SU-DHL-6 (cell line): ENCODE results near the gene TBL3.

Experiments used
- EZH2phosphoT487 ChIP-seq: fragments of 200-600 bp; sonication (generic), shearing (Covaris generic); conservative IDR thresholded peaks from 2 replicates; pipeline ENCODE4 v1.6.1; 2018; ENCODE audit warnings: mild to moderate bottlenecking, antibody characterized with exemption, low read length, moderate library complexity, mixed read lengths
- TF ChIP-seq, protein P1 (sequence below): fragments of 200-600 bp; sonication (generic); IDR thresholded peaks from one replicate; pipeline ENCODE4 v1.5.1; 2017; ENCODE audit warnings: antibody characterized with exemption, mild to moderate bottlenecking, low read length, moderate library complexity; ENCODE audit not compliant: insufficient read depth, poor library complexity, severe bottlenecking

DNA sequence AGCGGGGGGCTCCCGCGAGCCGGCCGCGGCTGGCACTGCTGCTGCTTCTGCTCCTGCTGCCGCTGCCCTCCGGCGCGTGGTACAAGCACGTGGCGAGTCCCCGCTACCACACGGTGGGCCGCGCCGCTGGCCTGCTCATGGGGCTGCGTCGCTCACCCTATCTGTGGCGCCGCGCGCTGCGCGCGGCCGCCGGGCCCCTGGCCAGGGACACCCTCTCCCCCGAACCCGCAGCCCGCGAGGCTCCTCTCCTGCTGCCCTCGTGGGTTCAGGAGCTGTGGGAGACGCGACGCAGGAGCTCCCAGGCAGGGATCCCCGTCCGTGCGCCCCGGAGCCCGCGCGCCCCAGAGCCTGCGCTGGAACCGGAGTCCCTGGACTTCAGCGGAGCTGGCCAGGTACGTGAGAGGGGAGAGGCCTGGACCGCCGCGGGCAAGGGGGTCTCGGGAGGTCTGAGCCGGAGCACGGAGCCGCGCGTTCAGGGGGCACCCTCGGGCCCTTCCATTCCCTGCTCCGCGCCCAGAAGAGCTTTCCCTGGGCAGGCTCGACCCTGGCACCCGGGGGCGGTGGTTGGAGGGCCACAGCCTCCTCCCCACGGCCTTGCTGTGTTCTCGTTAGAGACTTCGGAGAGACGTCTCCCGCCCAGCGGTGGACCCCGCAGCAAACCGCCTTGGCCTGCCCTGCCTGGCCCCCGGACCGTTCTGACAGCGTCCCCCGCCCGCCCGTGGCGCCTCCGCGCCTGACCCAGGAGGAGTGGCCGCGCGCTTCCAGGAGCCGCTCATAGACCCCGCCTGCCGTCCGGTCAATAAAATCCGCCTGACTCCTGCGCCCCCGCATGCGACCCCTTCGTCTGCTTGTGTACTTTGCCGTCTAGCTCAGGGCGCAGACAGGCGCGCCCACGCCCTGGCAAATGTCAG, 48.3 kb downstream of the TBL3 start:
- TF ChIP-seq, protein P1, sequence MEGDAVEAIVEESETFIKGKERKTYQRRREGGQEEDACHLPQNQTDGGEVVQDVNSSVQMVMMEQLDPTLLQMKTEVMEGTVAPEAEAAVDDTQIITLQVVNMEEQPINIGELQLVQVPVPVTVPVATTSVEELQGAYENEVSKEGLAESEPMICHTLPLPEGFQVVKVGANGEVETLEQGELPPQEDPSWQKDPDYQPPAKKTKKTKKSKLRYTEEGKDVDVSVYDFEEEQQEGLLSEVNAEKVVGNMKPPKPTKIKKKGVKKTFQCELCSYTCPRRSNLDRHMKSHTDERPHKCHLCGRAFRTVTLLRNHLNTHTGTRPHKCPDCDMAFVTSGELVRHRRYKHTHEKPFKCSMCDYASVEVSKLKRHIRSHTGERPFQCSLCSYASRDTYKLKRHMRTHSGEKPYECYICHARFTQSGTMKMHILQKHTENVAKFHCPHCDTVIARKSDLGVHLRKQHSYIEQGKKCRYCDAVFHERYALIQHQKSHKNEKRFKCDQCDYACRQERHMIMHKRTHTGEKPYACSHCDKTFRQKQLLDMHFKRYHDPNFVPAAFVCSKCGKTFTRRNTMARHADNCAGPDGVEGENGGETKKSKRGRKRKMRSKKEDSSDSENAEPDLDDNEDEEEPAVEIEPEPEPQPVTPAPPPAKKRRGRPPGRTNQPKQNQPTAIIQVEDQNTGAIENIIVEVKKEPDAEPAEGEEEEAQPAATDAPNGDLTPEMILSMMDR = no peak
- TF ChIP-seq EZH2phosphoT487 = no peak
